Measurements from ENCODE around the gene COPS9.

DNA sequence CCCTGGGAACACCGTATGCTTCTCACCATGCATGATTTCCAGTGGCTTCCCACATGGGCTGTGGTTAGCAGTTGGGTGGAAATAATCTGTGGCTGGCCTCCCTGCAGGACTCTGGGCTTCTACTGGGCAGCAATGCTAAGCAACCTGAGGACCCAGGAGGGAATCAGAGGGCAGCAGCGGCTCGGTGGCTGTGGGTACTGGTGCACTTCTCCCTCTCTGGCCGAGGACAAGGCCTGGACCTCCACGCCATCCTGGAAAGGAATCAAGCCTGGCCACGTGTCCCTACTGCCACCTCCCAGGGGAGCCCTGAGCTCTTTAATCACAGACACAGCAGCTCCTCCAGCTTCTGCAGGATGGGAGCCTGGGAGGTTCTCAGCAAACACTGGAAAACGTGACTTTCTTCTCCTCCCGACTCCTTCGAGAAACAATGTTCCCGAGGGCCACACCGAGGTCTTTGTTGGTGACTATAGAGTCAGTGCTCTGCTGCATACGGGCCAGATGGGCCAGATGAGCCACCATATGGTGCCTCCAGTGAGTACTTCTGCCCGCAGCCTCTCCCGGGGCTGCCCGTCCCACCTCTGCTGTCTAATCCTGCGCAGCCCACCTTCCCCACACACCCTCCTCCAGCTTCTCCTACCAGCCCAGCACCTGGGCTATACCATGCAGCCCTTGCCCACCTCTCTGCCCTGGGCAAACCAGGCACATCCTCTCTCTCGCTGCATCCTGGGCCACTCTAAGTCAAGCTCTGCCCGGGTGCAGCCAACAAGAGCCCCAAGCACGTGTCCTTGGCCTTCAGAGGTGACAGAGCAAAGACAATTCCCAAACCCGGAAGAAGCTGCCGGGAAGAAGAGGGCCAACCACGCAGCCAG lies 47.1 kb upstream of the COPS9 start:
- TF ChIP-seq, protein P1, sequence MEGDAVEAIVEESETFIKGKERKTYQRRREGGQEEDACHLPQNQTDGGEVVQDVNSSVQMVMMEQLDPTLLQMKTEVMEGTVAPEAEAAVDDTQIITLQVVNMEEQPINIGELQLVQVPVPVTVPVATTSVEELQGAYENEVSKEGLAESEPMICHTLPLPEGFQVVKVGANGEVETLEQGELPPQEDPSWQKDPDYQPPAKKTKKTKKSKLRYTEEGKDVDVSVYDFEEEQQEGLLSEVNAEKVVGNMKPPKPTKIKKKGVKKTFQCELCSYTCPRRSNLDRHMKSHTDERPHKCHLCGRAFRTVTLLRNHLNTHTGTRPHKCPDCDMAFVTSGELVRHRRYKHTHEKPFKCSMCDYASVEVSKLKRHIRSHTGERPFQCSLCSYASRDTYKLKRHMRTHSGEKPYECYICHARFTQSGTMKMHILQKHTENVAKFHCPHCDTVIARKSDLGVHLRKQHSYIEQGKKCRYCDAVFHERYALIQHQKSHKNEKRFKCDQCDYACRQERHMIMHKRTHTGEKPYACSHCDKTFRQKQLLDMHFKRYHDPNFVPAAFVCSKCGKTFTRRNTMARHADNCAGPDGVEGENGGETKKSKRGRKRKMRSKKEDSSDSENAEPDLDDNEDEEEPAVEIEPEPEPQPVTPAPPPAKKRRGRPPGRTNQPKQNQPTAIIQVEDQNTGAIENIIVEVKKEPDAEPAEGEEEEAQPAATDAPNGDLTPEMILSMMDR (IDR thresholded peaks at IDR 0.05), result no peak
- TF ChIP-seq POLR2AphosphoS5 (IDR thresholded peaks at IDR 0.05), result no peak
